OCI-LY7 (cell line): ENCODE measurements around the gene PRICKLE2.

Experiments
- EZH2phosphoT487 ChIP-seq: fragments of 200-600 bp; sonication (generic); IDR thresholded peaks from 2 replicates; pipeline ENCODE4 v1.6.1; 2018; ENCODE audit warnings: low read depth, borderline replicate concordance, mild to moderate bottlenecking, mixed run types, antibody characterized with exemption, low read length, moderate library complexity, mixed read lengths
- TF ChIP-seq, protein P1 (sequence below): fragments of 200-600 bp; sonication (generic); conservative IDR thresholded peaks from 2 replicates; pipeline ENCODE4 v1.5.1; 2014; ENCODE audit warnings: mild to moderate bottlenecking, antibody characterized with exemption, low read length, moderate library complexity, mixed read lengths

DNA sequence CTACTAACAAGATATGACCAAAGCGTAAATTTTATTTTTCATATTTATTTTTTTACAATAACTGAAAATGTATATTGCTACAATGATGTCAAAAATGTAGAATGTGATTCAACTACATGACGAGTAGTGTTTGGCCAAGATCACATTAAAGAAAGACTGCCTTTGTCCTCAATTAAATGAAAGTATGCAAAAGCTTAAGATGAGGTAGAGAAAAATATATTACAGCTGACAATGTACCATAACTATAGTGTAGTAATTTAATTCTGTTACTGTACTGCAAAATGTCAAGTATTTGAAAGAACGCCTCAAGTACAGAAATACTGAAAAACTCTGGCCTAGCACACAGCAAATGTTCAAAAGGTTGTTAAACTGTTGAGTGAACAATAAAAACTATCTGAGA is 9.7 kb downstream of the PRICKLE2 start:
- TF ChIP-seq, protein P1, sequence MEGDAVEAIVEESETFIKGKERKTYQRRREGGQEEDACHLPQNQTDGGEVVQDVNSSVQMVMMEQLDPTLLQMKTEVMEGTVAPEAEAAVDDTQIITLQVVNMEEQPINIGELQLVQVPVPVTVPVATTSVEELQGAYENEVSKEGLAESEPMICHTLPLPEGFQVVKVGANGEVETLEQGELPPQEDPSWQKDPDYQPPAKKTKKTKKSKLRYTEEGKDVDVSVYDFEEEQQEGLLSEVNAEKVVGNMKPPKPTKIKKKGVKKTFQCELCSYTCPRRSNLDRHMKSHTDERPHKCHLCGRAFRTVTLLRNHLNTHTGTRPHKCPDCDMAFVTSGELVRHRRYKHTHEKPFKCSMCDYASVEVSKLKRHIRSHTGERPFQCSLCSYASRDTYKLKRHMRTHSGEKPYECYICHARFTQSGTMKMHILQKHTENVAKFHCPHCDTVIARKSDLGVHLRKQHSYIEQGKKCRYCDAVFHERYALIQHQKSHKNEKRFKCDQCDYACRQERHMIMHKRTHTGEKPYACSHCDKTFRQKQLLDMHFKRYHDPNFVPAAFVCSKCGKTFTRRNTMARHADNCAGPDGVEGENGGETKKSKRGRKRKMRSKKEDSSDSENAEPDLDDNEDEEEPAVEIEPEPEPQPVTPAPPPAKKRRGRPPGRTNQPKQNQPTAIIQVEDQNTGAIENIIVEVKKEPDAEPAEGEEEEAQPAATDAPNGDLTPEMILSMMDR = no peak
- TF ChIP-seq EZH2phosphoT487 = no peak
